MCF 10A (cell line): Measurements from ENCODE around the gene BAHCC1. TPM values are rescaled to one million over a fixed set of nuclear protein-coding genes. Genes with fewer than 3 reads are reported as not detected.

Source experiments
- BruUV-seq: library from RNA; stranded (reverse); fragments of 400-500 nt; replicated peaks from 2 replicates; lab custom pipeline; 2021; lab: Mats Ljungman, UMichigan
- CTCF ChIA-PET: fragments of 300-600 bp; sonication (Branson Sonifier 250); formaldehyde crosslinking; extraction: SDS; loops from one replicate; lab custom pipeline; 2021; ENCODE audit warnings: antibody characterized with exemption, inconsistent platforms; lab: Yijun Ruan, JAX
- POLR2A ChIA-PET: fragments of 300-600, 350-650 bp; sonication (Branson Sonifier 250); formaldehyde crosslinking; extraction: SDS; loops from one replicate; lab custom pipeline; 2020; ENCODE audit warnings: antibody characterized with exemption, inconsistent platforms; lab: Yijun Ruan, JAX
- DNase-seq: peaks from one replicate; pipeline ENCODE4 v3.0.0-alpha.2; 2018; ENCODE audit not compliant: unreplicated experiment
- H3K27ac Mint-ChIP-seq: one replicate; pipeline ENCODE4 v1.8.0; 2022; ENCODE audit warnings: mild to moderate bottlenecking, low read depth, mixed read lengths; ENCODE audit not compliant: unreplicated experiment
- H3K27me3 Mint-ChIP-seq: one replicate; pipeline ENCODE4 v1.8.0; 2022; ENCODE audit warnings: mixed read lengths; ENCODE audit not compliant: insufficient read depth, unreplicated experiment
- H3K36me3 Mint-ChIP-seq: one replicate; pipeline ENCODE4 v1.8.0; 2022; ENCODE audit warnings: mild to moderate bottlenecking, moderate library complexity, mixed read lengths; ENCODE audit not compliant: insufficient read depth, unreplicated experiment
- H3K4me1 Mint-ChIP-seq: one replicate; pipeline ENCODE4 v1.8.0; 2022; ENCODE audit warnings: mixed read lengths; ENCODE audit not compliant: insufficient read depth, unreplicated experiment
- H3K4me3 Mint-ChIP-seq: one replicate; pipeline ENCODE4 v1.8.0; 2022; ENCODE audit warnings: mild to moderate bottlenecking, moderate library complexity, mixed read lengths; ENCODE audit not compliant: unreplicated experiment
- H3K9me3 Mint-ChIP-seq: one replicate; pipeline ENCODE4 v1.8.0; 2022; ENCODE audit warnings: mixed read lengths; ENCODE audit not compliant: unreplicated experiment
- intact Hi-C: fragments of 100-400 bp; cut with micrococcal nuclease; formaldehyde crosslinking; loops from 2 replicates; pipeline ENCODE4 v1.14.1; 2022
- total RNA-seq: library from RNA; stranded (reverse); gene quantifications from 2 replicates; pipeline ENCODE4 v1.2.3, GENCODE V29; 2022
- TF ChIP-seq, protein P1 (sequence below): fragments of 200-600 bp; IDR thresholded peaks from one replicate; pipeline ENCODE4 v1.8.0; 2022; ENCODE audit warnings: antibody characterized with exemption, mild to moderate bottlenecking; ENCODE audit not compliant: unreplicated experiment

Gene BAHCC1
- total RNA-seq, 1 experiment from 2014 or later = 7.4 TPM

DNA sequence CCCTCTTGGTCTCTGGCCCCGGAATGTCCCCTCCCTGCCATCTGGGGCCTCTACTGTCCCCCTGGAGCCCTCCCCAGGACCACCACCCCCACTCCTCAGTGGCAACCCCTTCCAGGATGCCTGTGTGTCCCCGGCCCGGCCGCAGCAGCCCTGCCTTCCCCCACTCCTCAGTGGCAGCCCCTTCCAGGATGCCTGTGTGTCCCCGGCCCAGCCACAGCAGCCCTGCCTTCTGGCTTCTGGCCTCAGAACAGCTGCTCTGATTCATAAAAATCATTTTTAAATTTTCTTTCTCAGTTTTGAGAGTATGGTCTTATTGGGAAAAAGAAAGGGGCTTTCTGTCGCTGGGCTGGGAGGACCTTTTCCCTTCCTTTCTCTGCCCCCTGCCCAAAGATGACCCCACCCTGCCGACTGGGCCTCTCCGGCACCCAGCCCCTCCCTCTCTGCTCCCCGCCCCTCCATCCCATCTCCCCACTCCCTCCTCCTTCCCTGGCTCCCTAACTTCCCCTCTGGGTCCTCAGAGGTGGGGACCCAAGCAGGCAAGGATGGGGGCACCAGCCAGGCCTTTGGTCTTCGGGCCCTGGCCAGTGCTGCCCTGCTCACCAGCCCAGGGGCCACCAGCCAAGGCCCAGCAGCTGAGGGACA is 40.5 kb downstream of the BAHCC1 start:
- Mint-ChIP-seq H3K27me3 (no peaks in the 10 kb centered on the region), H3K4me1 (no peaks in the 10 kb centered on the region), H3K9me3 (no peaks in the 10 kb centered on the region), H3K27ac (no peak overlapping the region), H3K4me3 (no peak overlapping the region), H3K36me3 (no peaks in the 10 kb centered on the region)
- ChIA-PET POLR2A (no interaction called here), CTCF (no interaction called here)
- DNase-seq = no peak
- intact Hi-C loops = no loop called here
- TF ChIP-seq, protein P1, sequence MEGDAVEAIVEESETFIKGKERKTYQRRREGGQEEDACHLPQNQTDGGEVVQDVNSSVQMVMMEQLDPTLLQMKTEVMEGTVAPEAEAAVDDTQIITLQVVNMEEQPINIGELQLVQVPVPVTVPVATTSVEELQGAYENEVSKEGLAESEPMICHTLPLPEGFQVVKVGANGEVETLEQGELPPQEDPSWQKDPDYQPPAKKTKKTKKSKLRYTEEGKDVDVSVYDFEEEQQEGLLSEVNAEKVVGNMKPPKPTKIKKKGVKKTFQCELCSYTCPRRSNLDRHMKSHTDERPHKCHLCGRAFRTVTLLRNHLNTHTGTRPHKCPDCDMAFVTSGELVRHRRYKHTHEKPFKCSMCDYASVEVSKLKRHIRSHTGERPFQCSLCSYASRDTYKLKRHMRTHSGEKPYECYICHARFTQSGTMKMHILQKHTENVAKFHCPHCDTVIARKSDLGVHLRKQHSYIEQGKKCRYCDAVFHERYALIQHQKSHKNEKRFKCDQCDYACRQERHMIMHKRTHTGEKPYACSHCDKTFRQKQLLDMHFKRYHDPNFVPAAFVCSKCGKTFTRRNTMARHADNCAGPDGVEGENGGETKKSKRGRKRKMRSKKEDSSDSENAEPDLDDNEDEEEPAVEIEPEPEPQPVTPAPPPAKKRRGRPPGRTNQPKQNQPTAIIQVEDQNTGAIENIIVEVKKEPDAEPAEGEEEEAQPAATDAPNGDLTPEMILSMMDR = no peak
- no TSS peak for BruUV-seq

DNA sequence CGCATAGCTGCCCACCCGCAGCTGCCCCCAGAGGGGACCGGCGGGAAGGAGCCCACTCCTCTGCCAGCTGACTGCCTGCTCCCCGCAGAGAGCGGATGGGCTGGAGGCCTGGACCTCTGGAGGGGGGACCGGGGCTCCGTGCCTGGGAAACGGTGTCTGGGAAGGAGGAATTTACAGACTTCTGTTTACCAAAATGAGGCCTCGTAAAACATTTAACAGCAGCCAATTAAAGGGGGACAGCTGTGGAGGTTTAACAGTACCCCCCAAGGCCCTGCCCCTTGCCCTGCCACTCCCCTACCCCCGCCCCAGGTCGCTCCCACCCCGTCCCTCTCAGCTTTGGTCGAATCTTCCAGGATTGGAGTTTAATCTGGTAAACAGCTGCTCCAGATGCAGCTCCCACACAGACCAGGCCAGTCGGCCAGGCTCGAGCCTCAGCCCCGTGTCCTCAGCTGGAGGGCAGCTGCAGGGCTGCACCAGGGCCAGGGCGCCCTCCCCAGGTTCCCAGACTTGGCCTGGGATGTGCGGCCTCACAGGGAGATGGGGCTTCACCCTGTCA is 41.1 kb downstream of the BAHCC1 start:
- CTCF ChIA-PET = no interaction called here
- BruUV-seq = no TSS peak
- no peak overlapping the region for H3K27ac Mint-ChIP-seq
- no peaks in the 10 kb centered on the region for H3K9me3 Mint-ChIP-seq
- no peak overlapping the region for H3K4me3 Mint-ChIP-seq
- intact Hi-C loops = no loop called here
- TF ChIP-seq, protein P1 = no peak
- H3K27me3 Mint-ChIP-seq = no peaks in the 10 kb centered on the region
- DNase-seq = no peak
- H3K4me1 Mint-ChIP-seq = no peaks in the 10 kb centered on the region
- no peaks in the 10 kb centered on the region for H3K36me3 Mint-ChIP-seq
- POLR2A ChIA-PET = no interaction called here

DNA sequence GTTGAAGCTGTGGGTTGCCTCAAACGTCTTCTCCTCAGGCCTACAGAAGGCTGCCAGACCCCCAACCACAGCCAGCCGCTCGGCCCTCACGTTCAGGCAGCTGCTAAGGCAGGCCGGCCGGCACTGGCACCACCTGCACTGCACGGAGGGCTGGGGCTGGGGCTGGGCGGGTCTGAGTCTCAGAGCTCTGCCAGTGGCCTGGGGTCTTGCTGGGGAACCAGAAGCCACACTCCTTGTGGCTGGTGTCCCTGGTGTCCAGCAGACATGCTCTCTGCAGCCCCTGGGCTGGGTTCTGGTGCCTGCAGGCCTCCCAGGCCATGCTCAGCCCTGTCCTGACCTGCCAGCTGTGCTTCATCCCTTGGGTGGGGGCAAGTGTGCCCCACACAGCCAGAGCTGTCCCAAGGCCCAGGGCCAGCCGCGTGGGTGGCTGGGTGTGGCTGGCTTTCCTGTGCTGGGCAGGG is 42.0 kb downstream of the BAHCC1 start:
- CTCF ChIA-PET = no interaction called here
- POLR2A ChIA-PET = no interaction called here
- no peaks in the 10 kb centered on the region for H3K36me3 Mint-ChIP-seq

DNA sequence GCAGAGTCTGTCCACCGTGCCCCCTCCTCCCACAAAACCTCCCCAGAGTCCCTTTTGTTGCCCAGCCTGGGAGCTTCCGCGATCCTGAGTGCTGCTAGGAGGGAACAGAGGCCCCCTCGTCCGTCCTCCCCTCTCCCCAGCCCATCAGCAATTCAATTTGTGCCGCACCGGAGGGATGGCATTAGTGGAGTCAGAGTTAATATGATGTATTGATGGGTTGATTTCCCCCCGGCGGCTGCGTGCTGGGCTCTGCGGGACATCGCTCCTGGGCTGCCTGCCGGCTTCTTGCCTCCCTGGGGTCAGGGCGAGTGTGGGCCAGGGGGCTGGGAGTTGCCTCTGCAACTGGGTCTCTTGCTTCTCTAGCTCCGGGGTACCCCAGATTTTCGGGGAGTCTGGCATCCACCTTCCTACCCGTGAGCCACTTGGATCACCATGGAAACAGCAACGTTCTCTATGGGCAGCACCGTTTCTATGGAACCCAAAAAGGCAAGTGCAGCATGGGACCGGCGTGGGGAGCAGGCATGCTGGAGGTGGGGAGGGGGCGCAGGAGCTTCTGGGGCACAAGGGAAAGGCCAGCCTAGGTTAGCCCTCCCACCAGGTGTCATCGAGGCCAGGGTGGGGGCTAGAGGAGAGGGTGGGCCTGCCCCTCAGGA is 42.9 kb downstream of the BAHCC1 start:
- intact Hi-C loops = no loop called here
- BruUV-seq = no TSS peak
- Mint-ChIP-seq H3K4me1 (no peaks in the 10 kb centered on the region), H3K27ac (no peak overlapping the region), H3K36me3 (no peaks in the 10 kb centered on the region), H3K9me3 (no peaks in the 10 kb centered on the region), H3K27me3 (no peaks in the 10 kb centered on the region), H3K4me3 (no peak overlapping the region)
- ChIA-PET POLR2A (no interaction called here), CTCF (no interaction called here)
- TF ChIP-seq, protein P1 = no peak
- no peak for DNase-seq

More for the DNA sequence above, 42.0 kb downstream of the BAHCC1 start:
- intact Hi-C loops = no loop called here
- no TSS peak for BruUV-seq
- no peak overlapping the region for H3K27ac Mint-ChIP-seq
- DNase-seq = no peak
- TF ChIP-seq, protein P1 = no peak
- no peak overlapping the region for H3K4me3 Mint-ChIP-seq
- H3K9me3 Mint-ChIP-seq = no peaks in the 10 kb centered on the region
- H3K4me1 Mint-ChIP-seq = no peaks in the 10 kb centered on the region
- no peaks in the 10 kb centered on the region for H3K27me3 Mint-ChIP-seq
